Measurements from ENCODE around the gene LDLRAP1. TPM values are rescaled to one million over a fixed set of nuclear protein-coding genes. Genes with fewer than 3 reads are reported as not detected.

The LDLRAP1 gene
- total RNA-seq, 1 experiment from 2014 or later: 47.0 TPM

DNA sequence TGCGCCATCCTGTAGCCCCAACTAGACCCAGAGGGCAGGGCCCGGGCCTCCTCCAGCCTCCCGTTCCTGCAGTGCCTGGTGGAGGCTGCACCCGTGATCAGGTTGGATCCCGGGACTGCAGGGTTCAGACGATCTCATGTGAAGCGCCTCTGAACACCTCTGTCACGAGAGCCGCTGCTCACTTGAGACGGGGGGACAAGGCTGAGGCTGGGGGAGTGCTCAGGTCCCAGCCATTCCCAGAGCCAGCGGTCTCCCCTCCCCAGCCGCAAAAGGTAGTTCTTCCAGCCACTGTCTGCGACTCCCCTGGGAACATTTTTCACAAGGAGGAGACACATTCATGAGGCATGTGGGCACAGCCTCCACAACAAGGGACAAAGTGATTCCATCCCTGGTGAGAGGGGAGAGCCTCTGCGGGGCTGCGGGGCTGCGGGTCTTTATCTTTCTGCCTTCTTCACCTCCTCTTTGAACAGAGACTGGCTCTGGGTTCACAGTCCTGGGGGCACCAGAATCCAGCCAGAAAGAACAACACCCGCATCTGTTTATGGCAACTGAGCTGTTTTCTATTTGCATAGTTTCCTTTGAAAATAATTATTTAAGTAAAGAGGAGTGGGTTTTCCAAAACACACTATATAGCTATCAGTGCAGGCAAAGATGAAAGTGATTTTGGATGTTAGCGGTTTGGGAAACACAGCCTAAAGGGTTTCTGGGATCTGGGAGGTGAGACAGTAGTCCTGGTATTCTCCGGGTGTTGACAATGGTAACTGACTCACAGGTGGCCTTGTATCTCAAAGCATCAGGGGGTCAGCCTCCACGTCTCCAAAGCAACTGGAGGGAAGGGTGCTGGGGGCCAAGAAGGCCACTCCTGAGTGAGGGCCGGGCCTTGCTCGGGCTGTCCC is 13.0 kb upstream of the LDLRAP1 start:
- Histone ChIP-seq H3K4me3 (ENCODE audit: insufficient read depth, low read depth, low read length) (no peak overlapping the region), H3K27me3 (ENCODE audit: control insufficient read depth, insufficient read depth, low read length) (no peaks in the 10 kb centered on the region), H3K36me3 (replicated peaks; ENCODE audit: control insufficient read depth, insufficient read depth, low read length) (no peaks in the 10 kb centered on the region)
- peak; percentile 60 for DNase-seq

DNA sequence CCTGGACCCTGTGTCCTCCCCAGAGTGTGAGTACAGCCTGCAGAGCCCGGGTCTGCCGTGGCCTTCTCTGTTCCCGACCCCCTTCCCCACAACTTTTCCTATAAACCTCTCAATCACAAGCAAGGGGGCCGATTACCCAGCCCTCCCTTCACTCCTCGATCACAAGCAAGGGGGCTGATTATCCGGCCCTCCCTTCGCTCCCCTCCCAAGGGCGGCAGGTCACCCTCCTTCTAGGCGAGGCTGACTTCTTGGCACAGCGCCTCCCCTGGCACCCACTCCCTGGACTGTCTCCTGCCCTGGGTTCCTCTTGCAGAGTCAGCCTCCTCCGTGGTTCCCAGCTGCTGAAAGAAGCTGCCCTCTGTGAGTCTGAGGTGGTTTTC is 12.3 kb upstream of the LDLRAP1 start:
- DNase-seq: peak; percentile 55
- Histone ChIP-seq H3K4me3 (ENCODE audit: insufficient read depth, low read depth, low read length) (no peak overlapping the region), H3K27me3 (ENCODE audit: control insufficient read depth, insufficient read depth, low read length) (no peaks in the 10 kb centered on the region), H3K36me3 (replicated peaks; ENCODE audit: control insufficient read depth, insufficient read depth, low read length) (no peaks in the 10 kb centered on the region)

DNA sequence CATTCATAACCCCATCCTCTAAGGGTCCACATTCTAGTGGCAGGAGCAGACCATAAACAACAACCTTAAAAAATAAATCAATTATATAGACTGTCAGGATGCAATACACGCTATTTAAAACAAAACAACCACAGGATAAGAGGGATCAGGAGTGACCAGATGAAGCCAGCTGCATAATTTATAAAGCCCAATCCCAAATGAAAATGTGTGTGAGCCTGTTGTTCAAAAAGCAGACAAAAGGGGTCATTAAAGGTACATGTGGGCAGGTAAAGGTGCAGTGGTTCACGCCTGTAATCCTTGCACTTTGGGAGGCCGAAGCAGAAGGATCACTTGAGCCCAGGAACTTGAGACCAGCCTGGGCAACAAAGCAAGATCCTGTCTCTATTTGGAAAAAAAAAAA is 10.4 kb upstream of the LDLRAP1 start:
- no peaks in the 10 kb centered on the region for H3K36me3 ChIP-seq (replicated peaks; ENCODE audit: control insufficient read depth, insufficient read depth, low read length)
- no peak overlapping the region for H3K4me3 ChIP-seq (ENCODE audit: insufficient read depth, low read depth, low read length)
- DNase-seq: no peak
- no peaks in the 10 kb centered on the region; the same call in 1 of the 2 replicates for H3K27me3 ChIP-seq (ENCODE audit: control insufficient read depth, insufficient read depth, low read length)

DNA sequence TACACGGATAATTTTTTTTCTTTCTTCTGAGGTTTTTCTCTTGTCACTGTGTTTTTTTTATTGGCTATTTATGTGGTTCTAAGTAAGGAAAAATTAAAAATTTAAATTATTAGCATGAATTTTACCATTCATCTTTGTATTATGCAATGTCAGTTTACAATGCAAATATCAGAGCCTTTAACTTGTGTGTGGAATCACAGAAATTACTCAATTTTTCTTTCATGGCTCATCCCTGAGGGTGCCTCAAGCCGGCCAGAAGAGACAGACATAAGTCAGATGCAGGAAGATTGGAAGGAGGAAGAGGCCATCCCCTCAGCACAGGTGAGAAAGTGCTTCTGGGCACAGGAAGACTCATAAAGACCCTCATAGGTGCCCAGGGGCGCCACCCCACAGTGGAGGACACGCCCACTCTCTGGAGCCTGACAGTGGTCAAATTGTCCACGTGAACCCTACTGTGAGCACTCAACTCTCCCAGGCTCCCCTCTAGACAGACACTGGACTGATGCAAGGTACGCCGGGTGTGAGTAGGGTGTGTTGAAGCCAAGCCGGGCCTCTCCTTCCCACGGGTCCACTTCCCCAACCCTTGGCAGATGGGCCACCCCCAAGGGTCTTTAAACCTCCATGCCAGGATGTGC is 9.5 kb upstream of the LDLRAP1 start:
- no peak for DNase-seq
- no peak overlapping the region for H3K4me3 ChIP-seq (ENCODE audit: insufficient read depth, low read depth, low read length)
- no peaks in the 10 kb centered on the region; the same call in 1 of the 2 replicates for H3K27me3 ChIP-seq (ENCODE audit: control insufficient read depth, insufficient read depth, low read length)
- no peaks in the 10 kb centered on the region for H3K36me3 ChIP-seq (replicated peaks; ENCODE audit: control insufficient read depth, insufficient read depth, low read length)

DNA sequence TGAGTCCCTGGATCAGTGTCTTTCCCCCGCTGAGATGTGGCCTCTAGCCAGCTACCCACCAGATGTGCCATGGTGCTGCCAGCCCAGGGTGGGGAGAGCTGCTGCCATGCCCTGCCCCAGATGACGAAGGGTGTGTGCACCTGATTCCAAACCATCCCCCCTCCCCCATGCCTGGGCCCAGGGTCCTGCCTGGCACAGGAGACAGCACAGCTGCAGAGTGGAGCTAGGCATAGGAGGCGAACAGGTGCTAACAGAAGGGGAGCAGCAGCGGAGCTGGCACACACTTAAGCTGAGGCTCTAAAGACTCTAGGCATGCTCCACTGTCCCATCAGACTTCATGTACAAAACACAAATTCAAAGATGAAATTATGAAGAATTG is 9.0 kb upstream of the LDLRAP1 start:
- DNase-seq: no peak
- Histone ChIP-seq H3K4me3 (ENCODE audit: insufficient read depth, low read depth, low read length) (no peak overlapping the region), H3K36me3 (replicated peaks; ENCODE audit: control insufficient read depth, insufficient read depth, low read length) (no peaks in the 10 kb centered on the region), H3K27me3 (ENCODE audit: control insufficient read depth, insufficient read depth, low read length) (no peaks in the 10 kb centered on the region; the same call in 1 of the 2 replicates)

DNA sequence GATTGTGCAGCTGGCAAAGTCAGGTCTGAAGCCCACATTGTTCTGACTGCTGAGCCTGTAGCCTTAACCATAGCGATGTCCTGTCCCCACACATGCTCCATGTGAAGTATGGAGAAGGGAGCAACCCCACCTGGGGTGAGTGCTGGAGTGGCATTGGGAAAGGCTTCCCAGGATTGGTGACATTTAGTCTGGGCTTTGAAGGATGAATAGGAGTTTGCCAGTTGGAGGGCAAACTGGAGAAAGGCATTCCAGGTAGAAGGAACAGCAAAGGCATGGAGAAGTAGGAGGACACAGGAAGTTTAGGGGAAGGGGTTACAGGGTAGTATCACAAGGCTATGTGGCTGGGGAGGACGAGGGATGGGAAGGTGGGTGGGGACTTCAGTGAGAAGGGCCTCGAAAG is 7.3 kb upstream of the LDLRAP1 start:
- Histone ChIP-seq H3K4me3 (ENCODE audit: insufficient read depth, low read depth, low read length) (no peak overlapping the region), H3K27me3 (ENCODE audit: control insufficient read depth, insufficient read depth, low read length) (no peaks in the 10 kb centered on the region; the same call in 1 of the 2 replicates), H3K36me3 (replicated peaks; ENCODE audit: control insufficient read depth, insufficient read depth, low read length) (no peaks in the 10 kb centered on the region)
- DNase-seq: no peak

DNA sequence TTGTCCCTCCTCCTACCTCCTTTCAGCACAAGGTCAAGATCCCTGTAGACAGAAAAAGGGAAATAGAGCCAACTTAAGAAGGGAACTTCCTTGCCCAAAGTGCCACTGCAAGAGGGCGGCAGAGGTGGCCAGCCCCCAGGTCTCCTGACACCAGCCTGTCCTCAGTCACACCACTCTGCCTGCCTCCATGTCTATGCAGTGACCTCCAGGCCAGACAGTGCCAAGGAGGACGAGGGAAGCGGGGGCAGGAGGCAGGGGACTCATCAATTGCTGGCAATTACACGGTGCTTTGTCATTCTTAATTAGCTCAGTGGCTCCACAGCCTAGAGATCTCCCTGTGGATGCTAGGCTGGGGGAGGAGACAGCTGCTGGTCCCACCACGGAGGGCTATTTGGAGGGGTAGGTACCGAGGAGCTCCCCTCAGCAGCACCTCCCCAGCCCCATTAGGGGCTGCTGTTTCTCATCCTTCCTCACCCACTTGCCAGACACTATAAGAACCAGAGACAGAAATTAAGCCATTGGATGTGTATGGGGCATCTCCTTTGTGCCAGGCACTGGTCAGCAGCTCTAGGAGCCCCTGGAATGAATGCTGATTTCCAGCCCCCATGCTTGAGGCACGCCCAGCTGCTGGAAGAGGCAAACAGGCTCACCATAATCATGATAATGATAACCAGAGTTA is 6.1 kb upstream of the LDLRAP1 start:
- DNase-seq: no peak
- no peaks in the 10 kb centered on the region; the same call in 1 of the 2 replicates for H3K27me3 ChIP-seq (ENCODE audit: control insufficient read depth, insufficient read depth, low read length)
- no peaks in the 10 kb centered on the region for H3K36me3 ChIP-seq (replicated peaks; ENCODE audit: control insufficient read depth, insufficient read depth, low read length)
- no peak overlapping the region for H3K4me3 ChIP-seq (ENCODE audit: insufficient read depth, low read depth, low read length)

DNA sequence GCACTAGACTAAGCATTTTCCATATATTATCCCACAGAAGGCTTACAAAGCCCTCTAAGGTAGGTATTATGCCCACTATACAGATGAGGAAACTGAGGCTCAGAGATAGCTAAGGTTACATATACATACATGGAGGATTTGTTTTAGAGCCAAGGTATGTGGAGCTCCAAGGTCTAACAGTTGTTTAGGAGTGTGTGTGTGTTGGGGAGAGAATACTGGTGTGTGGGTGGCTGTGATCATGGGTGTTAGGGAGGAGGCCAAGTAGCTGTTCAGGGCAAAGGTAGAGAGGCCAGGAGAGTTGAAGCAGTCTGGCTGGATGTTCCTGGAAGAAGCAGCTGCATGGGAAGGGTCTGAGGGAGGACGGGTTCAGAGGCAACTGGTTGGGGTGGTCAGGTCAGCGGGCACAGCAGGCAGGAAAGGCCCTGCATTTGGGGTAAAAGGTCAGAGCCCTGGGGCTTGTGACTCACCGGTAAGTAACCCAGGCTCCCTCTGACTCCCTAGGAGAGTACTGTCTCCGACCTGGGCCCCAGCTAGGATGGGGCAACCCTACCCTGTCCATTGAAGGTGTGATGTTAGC is 5.1 kb upstream of the LDLRAP1 start:
- Histone ChIP-seq H3K4me3 (ENCODE audit: insufficient read depth, low read depth, low read length) (no peak overlapping the region), H3K27me3 (ENCODE audit: control insufficient read depth, insufficient read depth, low read length) (no peaks in the 10 kb centered on the region; the same call in 1 of the 2 replicates), H3K36me3 (replicated peaks; ENCODE audit: control insufficient read depth, insufficient read depth, low read length) (no peaks in the 10 kb centered on the region)
- no peak for DNase-seq

DNA sequence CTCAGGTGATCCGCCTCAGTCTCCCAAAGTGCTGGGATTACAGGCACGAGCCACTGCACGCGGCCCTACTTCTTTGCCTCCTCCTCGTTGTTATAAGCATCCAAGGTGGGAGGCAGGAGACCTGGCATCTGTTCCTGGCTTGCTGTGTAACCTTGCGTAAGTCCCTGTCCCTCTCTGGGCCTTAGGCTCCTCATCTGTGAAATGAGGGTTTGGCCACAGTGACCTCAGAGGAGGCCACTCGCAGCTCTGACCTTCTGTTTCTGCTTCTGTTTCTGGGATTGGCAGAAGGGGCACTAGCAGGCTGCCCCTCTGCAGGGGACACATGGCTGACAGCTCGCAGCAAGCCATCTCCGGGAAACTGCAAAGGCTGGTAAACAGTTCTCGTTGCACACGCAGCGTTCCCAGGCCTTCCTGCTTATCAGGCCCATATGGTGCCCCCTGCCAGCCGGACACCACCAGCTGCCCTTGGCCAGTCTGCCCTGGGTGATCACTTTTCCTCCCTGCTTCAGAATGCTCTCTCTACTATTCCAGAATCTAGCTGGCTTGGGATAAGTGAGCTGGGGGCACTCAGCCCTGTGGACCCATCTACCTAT is 2.6 kb upstream of the LDLRAP1 start:
- no peaks in the 10 kb centered on the region for H3K36me3 ChIP-seq (replicated peaks; ENCODE audit: control insufficient read depth, insufficient read depth, low read length)
- H3K27me3 ChIP-seq (ENCODE audit: control insufficient read depth, insufficient read depth, low read length): peaks cover 5% of the 10 kb centered on the region
- H3K4me3 ChIP-seq (ENCODE audit: insufficient read depth, low read depth, low read length): no peak overlapping the region
- DNase-seq: no peak

DNA sequence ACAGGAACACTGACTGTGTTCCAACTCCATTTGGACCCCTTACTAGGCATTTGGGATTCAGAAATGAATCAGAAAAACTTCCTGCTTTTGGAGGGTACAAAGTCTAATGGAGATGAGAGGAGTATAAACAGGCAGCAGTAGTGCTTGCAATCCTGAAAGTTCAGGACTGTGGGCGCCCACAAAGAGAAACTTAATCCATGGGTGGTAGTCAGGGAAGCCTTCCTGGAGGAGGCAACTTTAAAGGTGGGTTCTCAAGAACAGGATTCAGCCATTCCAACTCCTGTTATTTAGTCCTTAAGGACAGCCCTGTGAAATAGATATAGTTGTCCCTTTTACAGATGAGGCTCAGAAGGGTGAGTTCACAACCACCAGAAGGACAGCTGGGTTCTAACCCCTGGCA is 2.0 kb upstream of the LDLRAP1 start:
- no peak for DNase-seq
- H3K4me3 ChIP-seq (ENCODE audit: insufficient read depth, low read depth, low read length): no peak overlapping the region
- H3K36me3 ChIP-seq (replicated peaks; ENCODE audit: control insufficient read depth, insufficient read depth, low read length): no peaks in the 10 kb centered on the region
- H3K27me3 ChIP-seq (ENCODE audit: control insufficient read depth, insufficient read depth, low read length): peaks cover 5% of the 10 kb centered on the region

DNA sequence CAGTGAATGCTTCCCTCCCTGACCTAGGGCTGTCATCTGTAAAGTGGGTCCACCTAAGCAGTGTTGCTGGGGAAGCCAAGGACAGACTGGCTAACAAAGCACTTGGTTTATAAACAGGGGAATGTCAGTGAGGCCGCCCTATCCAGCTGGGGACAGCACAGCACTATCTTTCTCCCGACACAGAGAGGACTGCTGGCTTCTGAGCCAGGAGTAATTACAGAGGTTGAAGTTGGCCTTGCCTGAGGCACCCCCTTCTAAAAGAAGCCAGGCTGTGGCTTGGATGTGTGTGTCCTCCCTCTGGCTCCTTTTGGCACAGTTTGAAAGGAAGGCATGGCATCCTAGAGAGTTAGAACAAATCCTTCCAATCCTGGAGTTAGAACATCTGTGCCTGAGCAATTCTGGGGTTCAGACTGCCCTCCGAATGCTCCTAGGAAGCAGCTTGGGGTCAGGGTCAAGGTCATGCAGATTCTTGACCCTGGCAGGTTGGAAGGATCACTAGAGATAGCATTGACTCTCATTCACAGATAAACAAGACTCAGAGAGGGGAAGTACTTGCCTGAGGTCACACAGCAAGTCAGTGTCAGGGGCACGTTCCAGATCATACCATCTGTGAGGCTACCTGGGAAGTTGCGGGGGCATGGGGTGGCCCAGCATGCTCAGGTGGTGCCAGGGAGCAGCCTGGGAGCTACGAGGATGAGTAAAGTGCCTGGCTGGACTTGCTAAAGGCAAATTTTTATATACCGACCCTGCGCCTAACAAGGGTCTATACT is 1.3 kb upstream of the LDLRAP1 start:
- DNase-seq: no peak
- H3K4me3 ChIP-seq (ENCODE audit: insufficient read depth, low read depth, low read length): no peak overlapping the region
- H3K36me3 ChIP-seq (replicated peaks; ENCODE audit: control insufficient read depth, insufficient read depth, low read length): no peaks in the 10 kb centered on the region
- H3K27me3 ChIP-seq (ENCODE audit: control insufficient read depth, insufficient read depth, low read length): peaks cover 5% of the 10 kb centered on the region

DNA sequence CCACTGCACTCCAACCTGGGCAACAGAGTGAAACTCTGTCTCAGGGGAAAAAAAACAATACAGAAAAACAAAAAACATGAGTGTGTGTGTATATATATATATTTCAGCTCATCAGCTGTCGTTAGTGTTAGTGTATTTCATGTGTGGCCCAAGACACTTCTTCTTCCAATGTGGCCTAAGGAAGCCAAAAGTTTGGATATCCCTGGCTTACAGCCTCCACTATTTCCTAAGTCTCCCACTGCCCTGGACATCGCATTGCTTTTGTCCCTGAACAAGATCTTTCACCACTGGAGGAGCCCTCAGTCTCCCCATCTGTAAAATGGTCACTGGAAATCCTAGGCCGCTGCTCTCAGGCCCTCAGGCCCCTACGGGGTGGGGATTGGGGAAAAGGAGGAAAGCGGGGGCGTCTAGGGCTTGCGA is 391 bp upstream of the LDLRAP1 start:
- Histone ChIP-seq H3K36me3 (replicated peaks; ENCODE audit: control insufficient read depth, insufficient read depth, low read length) (no peaks in the 10 kb centered on the region), H3K27me3 (ENCODE audit: control insufficient read depth, insufficient read depth, low read length) (peaks cover 5% of the 10 kb centered on the region), H3K4me3 (ENCODE audit: insufficient read depth, low read depth, low read length) (0 out of 2 replicates have a peak overlapping the region, but pooled peaks have one; percentile 22)
- DNase-seq: no peak

DNA sequence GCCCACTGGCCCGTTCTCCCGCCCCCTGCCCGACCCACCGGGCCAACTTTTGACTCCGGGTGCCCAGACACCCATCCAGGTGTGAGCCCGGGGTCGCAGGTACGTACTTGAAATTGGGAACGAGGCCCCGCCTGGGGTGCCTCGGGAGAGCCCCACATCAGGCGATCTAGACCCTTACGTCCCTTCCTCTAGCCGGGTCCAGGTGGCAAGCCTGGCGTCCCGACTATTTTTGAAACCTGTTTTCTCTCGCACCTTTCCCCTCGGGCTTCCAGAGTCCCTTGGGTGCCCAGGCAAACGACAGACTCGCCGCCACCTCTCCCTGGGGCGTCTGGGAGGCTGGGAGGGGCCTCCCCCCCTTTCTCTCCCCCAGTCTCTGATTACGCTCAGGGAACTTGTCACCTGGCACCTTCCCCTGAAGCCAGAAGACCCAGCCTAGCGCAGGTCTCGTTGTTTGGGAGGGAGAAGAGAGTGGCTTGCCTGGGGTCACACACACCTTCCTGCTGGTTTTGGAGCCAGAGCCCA is 898 bp downstream of the LDLRAP1 start:
- DNase-seq: peak; percentile 70
- Histone ChIP-seq H3K27me3 (ENCODE audit: control insufficient read depth, insufficient read depth, low read length) (peaks cover 5% of the 10 kb centered on the region), H3K4me3 (ENCODE audit: insufficient read depth, low read depth, low read length) (peak overlapping the region; percentile 88)

More for the DNA sequence above, 898 bp downstream of the LDLRAP1 start:
- no peaks in the 10 kb centered on the region for H3K36me3 ChIP-seq (replicated peaks; ENCODE audit: control insufficient read depth, insufficient read depth, low read length)
